ENCODE results near the gene CCL11. TPM values are rescaled to one million over a fixed set of nuclear protein-coding genes. Genes with fewer than 3 reads are reported as not detected.

CCL11 gene
- total RNA-seq, 2 experiments from 2014 or later = not detected

- H3K27me3 Mint-ChIP-seq = peaks cover 44% of the 10 kb centered on the region
- H3K27ac Mint-ChIP-seq = no peak within 1 kb of the TSS
- H3K4me1 Mint-ChIP-seq = no peaks in the 10 kb centered on the region
- no peaks in the 10 kb centered on the region for H3K36me3 Mint-ChIP-seq (ENCODE audit: low read depth)
- ChIA-PET CTCF (no interaction called here), POLR2A (no interaction called here)
- H3K9me3 Mint-ChIP-seq = no peaks in the 10 kb centered on the region
- no peak for DNase-seq
- H3K4me3 Mint-ChIP-seq = no peak within 1 kb of the TSS
Measured at GRCh38 chr17:34269969-34270368, 15.6 kb upstream of the CCL11 start, which contains the start of gene CCL7. CCL7 (plus strand) TSS chr17:34270221; CDS start chr17:34270291, 70 bp downstream.

- H3K36me3 Mint-ChIP-seq (ENCODE audit: low read depth) = no peaks in the 10 kb centered on the region
- H3K4me3 Mint-ChIP-seq = no peak overlapping the region
- peaks cover 58% of the 10 kb centered on the region for H3K27me3 Mint-ChIP-seq
- CTCF ChIA-PET = no interaction called here
- DNase-seq = no peak
- no peak overlapping the region for H3K27ac Mint-ChIP-seq
- H3K9me3 Mint-ChIP-seq = no peaks in the 10 kb centered on the region
- H3K4me1 Mint-ChIP-seq = no peaks in the 10 kb centered on the region
- POLR2A ChIA-PET = no interaction called here
Measured at GRCh38 chr17:34275881-34276280, 9.7 kb upstream of the CCL11 start.

DNA sequence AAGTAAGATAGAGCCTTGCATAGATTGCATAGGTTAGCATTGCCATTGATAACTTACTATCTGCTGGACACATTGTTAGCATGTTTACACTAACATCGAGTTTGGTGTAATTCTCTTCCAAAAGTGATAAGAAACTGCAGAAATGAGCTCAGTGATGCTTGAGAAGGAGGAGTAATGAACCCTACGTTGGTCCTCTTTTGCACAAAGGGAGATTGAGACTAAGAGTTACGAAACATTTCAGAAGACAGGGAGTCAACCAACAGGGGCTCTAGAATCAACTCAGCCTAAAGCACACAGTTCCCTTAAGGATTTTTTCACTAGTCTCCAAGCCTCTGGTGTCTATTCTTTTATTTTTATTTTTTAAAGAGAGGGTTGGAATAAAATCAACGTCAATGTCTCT is 8.7 kb upstream of the CCL11 start:
- no peaks in the 10 kb centered on the region for H3K36me3 Mint-ChIP-seq (ENCODE audit: low read depth)
- CTCF ChIA-PET = interaction anchor here (0.6 kb wide), 1 partner anchor 1699 kb away, joined by 3 read pairs; no protein-coding TSS in a partner anchor
- no peak overlapping the region for H3K4me3 Mint-ChIP-seq
- POLR2A ChIA-PET = no interaction called here
- no peak for DNase-seq
- H3K27ac Mint-ChIP-seq = no peak overlapping the region
- no peaks in the 10 kb centered on the region for H3K4me1 Mint-ChIP-seq
- H3K27me3 Mint-ChIP-seq = peaks cover 57% of the 10 kb centered on the region
- H3K9me3 Mint-ChIP-seq = no peaks in the 10 kb centered on the region

DNA sequence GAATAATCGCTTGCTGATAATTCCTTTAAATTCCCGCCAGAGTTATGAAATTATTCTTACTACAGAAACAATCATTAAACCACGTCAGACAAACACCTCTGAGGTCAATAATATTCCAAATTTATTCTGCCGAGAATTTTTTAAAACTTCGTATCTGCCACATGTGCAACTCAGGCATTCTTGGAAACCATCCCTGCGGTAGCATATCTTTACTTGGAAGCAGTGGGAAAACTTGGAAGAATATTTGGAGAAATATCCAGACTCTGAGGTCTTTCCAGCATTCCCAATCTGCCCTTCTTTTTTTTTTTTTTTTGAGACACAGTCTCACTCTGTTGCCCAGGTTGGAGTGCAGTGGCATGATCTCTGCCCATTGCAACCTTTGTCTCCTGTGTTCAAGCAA is 2.0 kb upstream of the CCL11 start:
- H3K27ac Mint-ChIP-seq = no peak overlapping the region

DNA sequence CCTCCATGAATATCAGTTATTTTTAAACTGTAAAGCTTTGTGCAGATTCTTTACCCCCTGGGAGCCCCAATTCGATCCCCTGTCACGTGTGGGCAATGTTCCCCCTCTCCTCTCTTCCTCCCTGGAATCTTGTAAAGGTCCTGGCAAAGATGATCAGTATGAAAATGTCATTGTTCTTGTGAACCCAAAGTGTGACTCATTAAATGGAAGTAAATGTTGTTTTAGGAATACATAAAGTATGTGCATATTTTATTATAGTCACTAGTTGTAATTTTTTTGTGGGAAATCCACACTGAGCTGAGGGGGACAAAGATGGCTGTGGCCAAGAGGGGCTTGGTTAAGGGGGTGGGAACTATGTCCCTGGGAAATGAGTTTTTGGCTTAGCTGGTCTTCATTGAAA is 2.3 kb downstream of the CCL11 start:
- H3K27me3 Mint-ChIP-seq = peaks cover 17% of the 10 kb centered on the region
- POLR2A ChIA-PET = no interaction called here

More for the DNA sequence above, 2.0 kb upstream of the CCL11 start:
- CTCF ChIA-PET = interaction anchor here (0.9 kb wide), 1 partner anchor 78 kb away, joined by 3 read pairs; no protein-coding TSS in a partner anchor
- H3K36me3 Mint-ChIP-seq (ENCODE audit: low read depth) = no peaks in the 10 kb centered on the region
- no peaks in the 10 kb centered on the region for H3K9me3 Mint-ChIP-seq
- H3K27me3 Mint-ChIP-seq = peaks cover 49% of the 10 kb centered on the region
- DNase-seq = no peak
- H3K4me1 Mint-ChIP-seq = no peaks in the 10 kb centered on the region
- POLR2A ChIA-PET = no interaction called here
- H3K4me3 Mint-ChIP-seq = no peak overlapping the region

GRCh38 chr17:34290586-34290985 is 5.0 kb downstream of the CCL11 start:
- H3K27me3 Mint-ChIP-seq = peaks cover 17% of the 10 kb centered on the region
- H3K27ac Mint-ChIP-seq = no peak overlapping the region
- ChIA-PET CTCF (no interaction called here), POLR2A (no interaction called here)
- no peaks in the 10 kb centered on the region for H3K36me3 Mint-ChIP-seq (ENCODE audit: low read depth)
- H3K9me3 Mint-ChIP-seq = no peaks in the 10 kb centered on the region
- H3K4me1 Mint-ChIP-seq = no peaks in the 10 kb centered on the region
- H3K4me3 Mint-ChIP-seq = no peak overlapping the region
- no peak for DNase-seq

More for the DNA sequence above, 2.3 kb downstream of the CCL11 start:
- Mint-ChIP-seq H3K27ac (no peak overlapping the region), H3K36me3 (ENCODE audit: low read depth) (no peaks in the 10 kb centered on the region), H3K4me1 (no peaks in the 10 kb centered on the region), H3K9me3 (no peaks in the 10 kb centered on the region), H3K4me3 (no peak overlapping the region)
- CTCF ChIA-PET = no interaction called here
- DNase-seq = no peak

DNA sequence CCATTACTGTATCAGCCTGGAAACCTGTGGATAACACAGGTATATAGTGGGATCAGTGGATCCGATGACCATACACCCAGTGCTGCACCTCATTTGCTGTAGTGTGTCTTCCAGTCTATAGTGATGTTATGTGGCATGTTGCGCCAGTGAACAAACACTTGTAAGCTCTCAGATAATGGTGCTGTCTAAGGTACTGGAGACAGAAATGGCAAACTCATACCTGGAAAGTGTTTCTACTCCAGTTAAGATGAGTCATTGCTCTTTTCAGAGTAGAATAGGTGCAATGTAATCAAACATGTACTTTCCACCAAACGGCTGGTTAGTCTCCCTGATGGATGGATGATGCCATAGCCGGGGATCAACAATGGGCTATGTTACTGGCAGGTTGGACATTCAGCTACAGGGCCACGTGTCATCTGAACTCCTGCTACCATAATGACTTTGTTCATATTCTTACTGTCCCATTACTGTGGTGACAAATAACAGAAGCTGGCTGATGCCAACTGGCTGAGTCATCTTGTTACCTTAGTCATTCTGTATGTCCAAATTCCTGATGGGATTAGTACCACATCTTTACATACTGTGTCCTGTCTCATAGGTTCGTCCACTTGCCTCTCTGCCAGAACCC is 6.3 kb downstream of the CCL11 start:
- Mint-ChIP-seq H3K36me3 (ENCODE audit: low read depth) (no peaks in the 10 kb centered on the region), H3K4me1 (no peaks in the 10 kb centered on the region), H3K27ac (no peak overlapping the region), H3K9me3 (no peaks in the 10 kb centered on the region), H3K27me3 (peaks cover 17% of the 10 kb centered on the region), H3K4me3 (no peak overlapping the region)
- POLR2A ChIA-PET = no interaction called here
- DNase-seq = no peak
- CTCF ChIA-PET = no interaction called here

- Mint-ChIP-seq H3K27ac (no peak overlapping the region), H3K36me3 (ENCODE audit: low read depth) (no peaks in the 10 kb centered on the region), H3K27me3 (peaks cover 9% of the 10 kb centered on the region), H3K9me3 (peaks cover 7% of the 10 kb centered on the region), H3K4me1 (peaks cover 4% of the 10 kb centered on the region), H3K4me3 (no peak overlapping the region)
- POLR2A ChIA-PET = no interaction called here
- DNase-seq = no peak
- CTCF ChIA-PET = no interaction called here
Measured at GRCh38 chr17:34299027-34299426, 13.5 kb downstream of the CCL11 start.

DNA sequence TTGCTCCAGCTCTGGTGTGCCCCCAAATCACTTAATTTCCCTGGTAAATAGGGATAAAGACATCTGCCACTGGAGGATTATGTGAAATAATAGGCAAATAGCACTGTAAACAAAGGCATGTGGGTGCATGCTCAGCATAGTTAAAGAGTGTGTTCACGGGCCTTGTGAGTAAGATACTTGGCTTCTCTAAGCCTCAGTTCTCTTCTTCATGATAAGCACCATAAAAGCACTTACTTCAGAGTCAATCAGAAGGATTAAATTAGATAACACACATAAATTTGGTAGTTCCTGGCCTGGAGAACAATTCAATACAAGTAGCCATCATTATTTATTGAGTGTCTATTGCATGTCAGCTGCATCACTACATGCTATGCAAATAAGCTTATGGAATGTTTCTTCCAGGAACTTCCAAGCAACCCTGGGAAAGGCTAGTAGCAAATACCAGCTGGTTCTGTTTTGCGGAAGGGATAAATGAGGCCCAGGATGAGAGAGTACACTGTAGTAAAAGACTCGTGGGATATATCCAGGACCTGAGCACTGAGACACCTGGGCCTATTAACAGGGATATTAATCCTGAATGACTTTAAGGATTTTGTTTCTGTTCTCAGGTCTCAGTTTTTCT is 14.5 kb downstream of the CCL11 start:
- Mint-ChIP-seq H3K9me3 (peaks cover 7% of the 10 kb centered on the region), H3K4me1 (peaks cover 4% of the 10 kb centered on the region), H3K36me3 (ENCODE audit: low read depth) (no peaks in the 10 kb centered on the region), H3K4me3 (no peak overlapping the region), H3K27ac (no peak overlapping the region), H3K27me3 (peaks cover 16% of the 10 kb centered on the region)
- CTCF ChIA-PET = no interaction called here
- no peak for DNase-seq
- POLR2A ChIA-PET = no interaction called here

DNA sequence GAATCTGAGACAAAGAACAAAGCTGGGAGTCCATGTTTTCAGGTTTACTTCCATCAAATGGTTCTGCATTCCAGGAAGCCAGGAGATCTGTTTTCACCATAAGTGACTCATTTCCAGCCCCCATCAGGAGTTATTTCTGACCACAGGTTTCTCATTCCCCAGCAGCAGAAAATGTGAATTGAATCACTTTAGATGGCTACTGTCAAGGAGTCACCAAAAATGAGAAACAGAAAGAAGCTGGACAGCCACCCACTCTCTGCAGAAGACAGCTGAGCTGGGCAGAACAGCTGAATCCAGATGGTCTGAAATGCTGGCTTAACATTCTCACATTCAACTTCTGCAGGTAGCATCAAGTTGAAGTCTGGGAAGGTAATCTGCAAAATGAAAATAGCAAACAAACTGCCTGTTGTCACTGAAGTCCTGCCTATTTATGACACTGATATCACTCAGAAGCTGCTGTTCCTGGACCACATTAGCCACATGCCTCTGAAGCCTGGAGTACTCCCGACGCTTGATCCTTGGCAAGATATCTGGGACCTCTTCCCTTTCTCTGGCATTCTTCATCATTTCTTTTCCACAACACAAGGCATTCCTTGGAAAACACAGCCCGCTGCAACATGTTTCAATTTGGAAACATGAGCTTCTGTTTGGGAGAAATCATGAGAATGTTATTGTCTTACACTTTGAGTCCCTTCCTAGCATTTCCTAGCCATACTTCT is 15.3 kb downstream of the CCL11 start:
- peaks cover 17% of the 10 kb centered on the region for H3K27me3 Mint-ChIP-seq
- H3K27ac Mint-ChIP-seq = no peak overlapping the region
- peaks cover 4% of the 10 kb centered on the region for H3K4me1 Mint-ChIP-seq
- no peaks in the 10 kb centered on the region for H3K36me3 Mint-ChIP-seq (ENCODE audit: low read depth)
- CTCF ChIA-PET = interaction anchor here (1.5 kb wide), 1 partner anchor 60 kb away, joined by 7 read pairs; no protein-coding TSS in a partner anchor
- peaks cover 7% of the 10 kb centered on the region for H3K9me3 Mint-ChIP-seq
- no peak overlapping the region for H3K4me3 Mint-ChIP-seq
- no peak for DNase-seq
- POLR2A ChIA-PET = no interaction called here

GRCh38 chr17:34301986-34302385 is 16.4 kb downstream of the CCL11 start:
- CTCF ChIA-PET = interaction anchor here (1.5 kb wide), 1 partner anchor 59 kb away, joined by 7 read pairs; no protein-coding TSS in a partner anchor
- peaks cover 7% of the 10 kb centered on the region for H3K9me3 Mint-ChIP-seq

GRCh38 chr17:34302636-34303035 is 17.1 kb downstream of the CCL11 start:
- Mint-ChIP-seq H3K27ac (no peak overlapping the region), H3K4me3 (no peak overlapping the region), H3K27me3 (peaks cover 19% of the 10 kb centered on the region), H3K36me3 (ENCODE audit: low read depth) (no peaks in the 10 kb centered on the region), H3K9me3 (peaks cover 7% of the 10 kb centered on the region), H3K4me1 (peaks cover 11% of the 10 kb centered on the region)
- POLR2A ChIA-PET = interaction anchor here (0.6 kb wide), 1 partner anchor 567 kb away, joined by 3 read pairs; no protein-coding TSS in a partner anchor
- CTCF ChIA-PET = interaction anchor here (1.5 kb wide), 1 partner anchor 59 kb away, joined by 7 read pairs; no protein-coding TSS in a partner anchor
- DNase-seq = no peak

More at GRCh38 chr17:34301986-34302385, 16.4 kb downstream of the CCL11 start:
- no peak for DNase-seq
- H3K36me3 Mint-ChIP-seq (ENCODE audit: low read depth) = no peaks in the 10 kb centered on the region
- no peak overlapping the region for H3K27ac Mint-ChIP-seq
- H3K27me3 Mint-ChIP-seq = peaks cover 19% of the 10 kb centered on the region
- peaks cover 6% of the 10 kb centered on the region for H3K4me1 Mint-ChIP-seq
- POLR2A ChIA-PET = interaction anchor here (0.6 kb wide), 1 partner anchor 567 kb away, joined by 3 read pairs; no protein-coding TSS in a partner anchor
- H3K4me3 Mint-ChIP-seq = no peak overlapping the region

GRCh38 chr17:34303606-34304005 is 18.1 kb downstream of the CCL11 start:
- no peak overlapping the region for H3K4me3 Mint-ChIP-seq
- POLR2A ChIA-PET = no interaction called here

More at GRCh38 chr17:34303606-34304005, 18.1 kb downstream of the CCL11 start:
- DNase-seq = no peak
- CTCF ChIA-PET = no interaction called here
- H3K9me3 Mint-ChIP-seq = peaks cover 3% of the 10 kb centered on the region
- H3K36me3 Mint-ChIP-seq (ENCODE audit: low read depth) = no peaks in the 10 kb centered on the region
- H3K27ac Mint-ChIP-seq = no peak overlapping the region
- H3K27me3 Mint-ChIP-seq = peaks cover 20% of the 10 kb centered on the region
- peaks cover 11% of the 10 kb centered on the region for H3K4me1 Mint-ChIP-seq
